ENCODE data around the gene DLGAP1.
"Not testable (repeated sequence)": the region's sequence is repeated elsewhere in the genome, so short reads cannot be mapped to it uniquely, and the experiment has no call there.

- not testable (repeated sequence) for TF ChIP-seq CTCF (IDR thresholded peaks at IDR 0.05; ENCODE audit: low read depth, low read length); EZH2phosphoT487 (IDR thresholded peaks at IDR 0.05; ENCODE audit: low read depth)
Observed at GRCh38 chr18:4034815-4035214, 420.3 kb downstream of the DLGAP1 start.
